ENCODE data around the gene KRT81. TPM values are rescaled to one million over a fixed set of nuclear protein-coding genes. Genes with fewer than 3 reads are reported as not detected.

The KRT81 gene
- total and polyA plus RNA-seq, 2 donors (not counting 1 experiment from before 2014, with no cell fraction given) = not detected

DNA sequence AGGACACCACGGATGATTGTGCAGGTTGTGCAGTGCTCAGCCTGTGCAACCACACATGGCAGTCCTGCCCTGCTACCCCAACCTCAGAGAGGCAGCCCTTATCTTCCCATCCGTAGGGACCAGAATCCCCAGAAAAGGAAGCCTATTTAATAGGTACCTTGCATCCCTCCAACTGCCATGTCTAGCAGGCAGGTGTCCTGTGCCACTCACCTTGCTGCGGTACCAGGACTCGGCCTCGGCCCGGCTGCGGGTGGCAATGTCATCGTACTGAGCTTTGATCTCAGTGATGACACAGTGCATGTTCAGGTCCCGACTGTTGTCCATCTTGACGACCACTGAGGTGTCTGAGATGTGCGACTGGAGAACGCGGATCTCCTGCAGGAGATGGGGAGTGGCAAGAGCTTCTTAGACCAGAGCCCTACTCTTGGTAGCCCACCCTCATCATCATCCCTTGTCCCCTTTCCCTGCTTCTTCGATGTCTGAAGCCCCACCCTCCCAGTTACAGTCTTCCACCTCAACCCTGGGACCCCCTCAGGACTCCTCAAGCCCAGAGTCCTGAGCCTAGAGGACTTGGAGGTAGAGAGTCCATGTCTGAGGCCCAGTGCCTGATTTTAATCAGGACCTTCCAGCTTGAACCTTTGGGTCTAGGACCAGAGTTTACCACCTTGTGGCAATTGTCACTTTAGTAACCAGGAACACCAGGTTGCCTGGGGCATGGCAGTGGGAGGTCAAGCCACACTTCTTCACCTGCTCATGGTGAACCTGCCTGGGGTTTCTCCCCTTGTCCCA is 37.7 kb downstream of the KRT81 start:
- ATAC-seq (ENCODE audit: low read depth) (no peak), DNase-seq (no peak)
- ChIA-PET POLR2A (no interaction called here), CTCF (interaction anchor here (1.1 kb wide), 1 partner anchor 16 kb away, joined by 3 read pairs; no protein-coding TSS in a partner anchor)
- no peaks in the 10 kb centered on the region for H3K9me3 ChIP-seq (ENCODE audit: control extremely low read depth in 1 of 3, control insufficient read depth in 2 of 3, insufficient read depth in 1 of 3, low read length in 2 of 3)
- no peak overlapping the region for H3K4me2 ChIP-seq (replicated peaks; ENCODE audit: low read depth, low read length, poor library complexity, severe bottlenecking)
- H2AFZ ChIP-seq (ENCODE audit: insufficient read depth, low read depth, low read length, poor library complexity, severe bottlenecking) = no peak overlapping the region
- Mint-ChIP-seq H3K9me3 (ENCODE audit: insufficient read depth) (no peaks in the 10 kb centered on the region), H3K27ac (no peak overlapping the region), H3K4me3 (no peak overlapping the region), H3K4me1 (peaks cover 2% of the 10 kb centered on the region), H3K27me3 (peaks cover 49% of the 10 kb centered on the region)
- no peaks in the 10 kb centered on the region for H3K79me2 ChIP-seq (ENCODE audit: control insufficient read depth, insufficient read depth, low read length)
- over 99% methylated on average over 7 of the region's 14 CpGs for WGBS (ENCODE audit: insufficient coverage)
- H3K27ac ChIP-seq (ENCODE audit: low read length in 2 of 2) = no peak overlapping the region
- H3K4me1 ChIP-seq (ENCODE audit: control insufficient read depth in 2 of 2, insufficient read depth in 2 of 2, low read length in 2 of 2) = no peaks in the 10 kb centered on the region
- H3K36me3 ChIP-seq (replicated peaks in 1 of 2; ENCODE audit: control extremely low read depth in 1 of 2, control insufficient read depth in 1 of 2, extremely low read depth in 1 of 2, insufficient read depth in 2 of 2, low read length in 1 of 2) = no peaks in the 10 kb centered on the region
- TF ChIP-seq, protein P1, sequence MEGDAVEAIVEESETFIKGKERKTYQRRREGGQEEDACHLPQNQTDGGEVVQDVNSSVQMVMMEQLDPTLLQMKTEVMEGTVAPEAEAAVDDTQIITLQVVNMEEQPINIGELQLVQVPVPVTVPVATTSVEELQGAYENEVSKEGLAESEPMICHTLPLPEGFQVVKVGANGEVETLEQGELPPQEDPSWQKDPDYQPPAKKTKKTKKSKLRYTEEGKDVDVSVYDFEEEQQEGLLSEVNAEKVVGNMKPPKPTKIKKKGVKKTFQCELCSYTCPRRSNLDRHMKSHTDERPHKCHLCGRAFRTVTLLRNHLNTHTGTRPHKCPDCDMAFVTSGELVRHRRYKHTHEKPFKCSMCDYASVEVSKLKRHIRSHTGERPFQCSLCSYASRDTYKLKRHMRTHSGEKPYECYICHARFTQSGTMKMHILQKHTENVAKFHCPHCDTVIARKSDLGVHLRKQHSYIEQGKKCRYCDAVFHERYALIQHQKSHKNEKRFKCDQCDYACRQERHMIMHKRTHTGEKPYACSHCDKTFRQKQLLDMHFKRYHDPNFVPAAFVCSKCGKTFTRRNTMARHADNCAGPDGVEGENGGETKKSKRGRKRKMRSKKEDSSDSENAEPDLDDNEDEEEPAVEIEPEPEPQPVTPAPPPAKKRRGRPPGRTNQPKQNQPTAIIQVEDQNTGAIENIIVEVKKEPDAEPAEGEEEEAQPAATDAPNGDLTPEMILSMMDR (IDR thresholded peaks at IDR 0.05) = no peak
- no peak for TF ChIP-seq EZH2 (IDR thresholded peaks at IDR 0.05; ENCODE audit: borderline replicate concordance, insufficient read depth, low read depth, low read length, poor library complexity, severe bottlenecking)
- peaks cover 0 to 34% (median 8%) of the 10 kb centered on the region in 4 experiments for H3K27me3 ChIP-seq (replicated peaks in 1 of 4; ENCODE audit: control extremely low read depth in 1 of 4, control insufficient read depth in 3 of 4, insufficient read depth in 4 of 4, low read length in 3 of 4)
- H4K20me1 ChIP-seq (ENCODE audit: control insufficient read depth, insufficient read depth, low read length, poor library complexity, severe bottlenecking) = no peaks in the 10 kb centered on the region
- no peak overlapping the region for H3K9ac ChIP-seq (ENCODE audit: low read length)
- H3K4me3 ChIP-seq (ENCODE audit: control extremely low read depth in 1 of 5, extremely low read depth in 1 of 5, insufficient read depth in 1 of 5, low read depth in 2 of 5, low read length in 4 of 5) = no peak overlapping the region
- intact Hi-C loops (cut with micrococcal nuclease) = no loop called here

DNA sequence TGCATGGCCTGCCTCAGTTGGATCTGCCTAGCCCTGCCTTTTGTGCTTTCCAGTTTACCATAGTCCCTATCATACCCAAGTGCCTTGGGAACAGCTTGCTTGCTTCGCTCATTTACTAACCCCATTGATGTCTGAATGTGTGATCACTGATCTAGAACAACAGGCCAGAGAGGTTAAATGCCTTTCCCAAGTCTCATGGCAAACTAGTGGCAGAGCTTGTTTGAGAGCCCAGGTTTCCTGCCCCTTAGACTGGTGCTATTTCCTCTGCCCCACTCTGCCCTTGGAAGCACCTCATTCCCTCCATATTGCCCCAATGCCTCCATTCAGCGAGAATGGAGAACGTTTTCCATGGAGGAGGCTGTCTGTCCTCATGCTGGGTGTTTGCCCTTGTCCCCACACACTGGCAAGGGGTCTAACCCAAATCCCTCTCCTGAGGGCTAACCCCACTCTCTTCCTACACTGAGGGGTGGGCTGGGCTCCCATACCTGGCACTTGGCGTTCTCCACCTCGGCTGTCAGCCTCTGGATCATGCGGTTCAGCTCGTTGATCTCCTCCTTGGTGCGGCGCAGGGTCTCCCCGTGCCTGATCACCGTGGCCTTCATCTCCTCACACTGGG is 38.5 kb downstream of the KRT81 start:
- no peak overlapping the region for H3K4me2 ChIP-seq (replicated peaks; ENCODE audit: low read depth, low read length, poor library complexity, severe bottlenecking)
- peaks cover 51% of the 10 kb centered on the region for H3K27me3 Mint-ChIP-seq
- H3K4me1 Mint-ChIP-seq = peaks cover 2% of the 10 kb centered on the region
- H3K27ac Mint-ChIP-seq = no peak overlapping the region
- H3K9me3 Mint-ChIP-seq (ENCODE audit: insufficient read depth) = no peaks in the 10 kb centered on the region
- TF ChIP-seq, protein P1 (IDR thresholded peaks at IDR 0.05) = no peak
- TF ChIP-seq EZH2 (IDR thresholded peaks at IDR 0.05; ENCODE audit: borderline replicate concordance, insufficient read depth, low read depth, low read length, poor library complexity, severe bottlenecking) = no peak
- ChIA-PET CTCF (no interaction called here), POLR2A (no interaction called here)
- WGBS (ENCODE audit: insufficient coverage) = 91% methylated on average over 10 of the region's 11 CpGs
- no peaks in the 10 kb centered on the region for H3K79me2 ChIP-seq (ENCODE audit: control insufficient read depth, insufficient read depth, low read length)
- no peak overlapping the region for H3K4me3 Mint-ChIP-seq
- H3K9me3 ChIP-seq (ENCODE audit: control extremely low read depth in 1 of 3, control insufficient read depth in 2 of 3, insufficient read depth in 1 of 3, low read length in 2 of 3) = no peaks in the 10 kb centered on the region
- no peak overlapping the region for H3K4me3 ChIP-seq (ENCODE audit: control extremely low read depth in 1 of 5, extremely low read depth in 1 of 5, insufficient read depth in 1 of 5, low read depth in 2 of 5, low read length in 4 of 5)
- no peak overlapping the region for H3K9ac ChIP-seq (ENCODE audit: low read length)
- no peaks in the 10 kb centered on the region for H4K20me1 ChIP-seq (ENCODE audit: control insufficient read depth, insufficient read depth, low read length, poor library complexity, severe bottlenecking)
- H2AFZ ChIP-seq (ENCODE audit: insufficient read depth, low read depth, low read length, poor library complexity, severe bottlenecking) = no peak overlapping the region
- ATAC-seq (ENCODE audit: low read depth) (no peak), DNase-seq (no peak)
- H3K27ac ChIP-seq (ENCODE audit: low read length in 2 of 2) = no peak overlapping the region
- intact Hi-C loops (cut with micrococcal nuclease) = no loop called here
- H3K27me3 ChIP-seq (replicated peaks in 1 of 4; ENCODE audit: control extremely low read depth in 1 of 4, control insufficient read depth in 3 of 4, insufficient read depth in 4 of 4, low read length in 3 of 4) = peaks cover 0 to 34% (median 8%) of the 10 kb centered on the region in 4 experiments
- no peaks in the 10 kb centered on the region for H3K4me1 ChIP-seq (ENCODE audit: control insufficient read depth in 2 of 2, insufficient read depth in 2 of 2, low read length in 2 of 2)
- no peaks in the 10 kb centered on the region for H3K36me3 ChIP-seq (replicated peaks in 1 of 2; ENCODE audit: control extremely low read depth in 1 of 2, control insufficient read depth in 1 of 2, extremely low read depth in 1 of 2, insufficient read depth in 2 of 2, low read length in 1 of 2)
